NCI-H510A (cell line): Measurements from ENCODE around the gene PDE4D.

Experiments
- DNase-seq: peaks from one replicate; lab custom pipeline; 2025; lab: John Stamatoyannopoulos, UW

Gene PDE4D

DNA sequence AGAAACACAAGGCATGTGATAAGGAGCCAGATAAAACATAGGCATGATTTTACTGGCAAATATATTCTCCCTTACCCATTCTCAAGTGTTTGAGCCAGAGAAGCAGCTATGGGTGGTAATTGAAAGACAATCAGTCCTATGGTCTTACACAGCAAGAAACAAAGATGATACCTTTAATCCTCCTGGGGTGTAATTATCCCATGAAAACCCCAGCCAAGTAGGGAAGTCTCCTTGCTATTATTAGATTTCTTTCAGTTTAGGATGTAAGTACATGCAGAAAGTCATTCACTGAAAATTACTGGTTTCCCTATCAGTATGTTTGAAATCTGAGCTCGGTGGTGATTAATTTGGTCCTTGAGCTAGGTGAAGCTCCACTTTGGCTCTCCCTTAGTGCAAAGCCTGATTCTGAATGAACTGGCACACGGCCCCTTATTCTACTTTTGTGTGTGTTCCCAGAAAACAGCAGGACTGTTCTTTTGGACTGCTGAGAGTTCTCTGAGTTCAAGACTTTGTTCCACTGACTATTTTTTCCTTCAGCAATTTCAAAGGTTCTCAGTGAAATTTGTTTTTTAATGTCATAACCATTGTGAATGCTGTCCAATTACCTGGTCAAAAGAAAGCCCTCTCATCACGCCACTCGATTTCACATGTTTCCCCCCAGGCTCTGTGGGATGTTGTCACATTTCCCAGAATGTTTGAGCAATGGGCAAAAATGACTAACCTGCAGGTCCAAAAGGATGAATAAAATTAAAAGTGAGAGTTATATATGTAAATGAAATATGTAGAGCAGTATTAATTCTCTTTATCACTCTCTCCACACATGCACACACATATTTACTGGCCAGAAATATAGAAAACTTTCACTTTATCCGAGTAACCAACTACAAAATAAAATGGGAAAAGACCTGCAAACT lies 967.6 kb downstream of the PDE4D start:
- no peak for DNase-seq

DNA sequence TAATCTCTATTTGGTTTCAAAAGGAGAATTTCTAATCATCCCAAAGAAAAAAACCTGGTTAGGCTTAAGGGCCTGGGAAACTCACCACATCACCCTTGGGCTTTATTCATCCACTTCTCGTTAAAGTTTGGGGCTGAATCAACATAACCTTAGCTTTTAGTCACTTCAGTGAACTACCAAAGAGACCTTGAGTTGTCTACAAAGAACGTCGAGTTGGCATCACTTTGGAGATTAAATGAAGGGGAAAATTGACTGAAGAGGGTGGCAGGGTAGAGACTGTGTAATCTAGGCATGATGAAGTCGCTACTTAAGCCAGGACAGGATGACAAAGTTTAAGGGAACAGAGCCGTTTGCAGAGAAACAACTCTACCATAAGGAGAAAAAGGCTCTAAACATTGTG lies 969.2 kb downstream of the PDE4D start:
- no peak for DNase-seq

DNA sequence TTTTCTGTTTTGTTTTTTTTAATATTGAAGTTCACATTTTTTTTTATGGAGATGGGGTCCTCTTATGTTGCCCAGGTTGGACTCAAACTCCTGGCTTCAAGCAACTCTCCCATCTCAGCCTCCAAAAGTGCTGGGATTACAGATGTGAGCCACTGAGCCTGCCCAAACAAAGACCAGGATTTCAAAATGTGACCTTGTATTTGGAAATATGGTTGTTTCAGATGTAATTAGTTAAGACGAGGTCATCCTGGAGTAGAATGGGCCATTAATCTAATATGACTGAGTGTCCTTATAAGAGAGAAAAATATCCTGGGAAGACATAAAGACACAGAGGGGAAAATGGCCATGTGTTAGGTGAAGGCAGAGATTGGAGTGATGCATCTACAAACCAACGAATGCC lies 970.2 kb downstream of the PDE4D start:
- no peak for DNase-seq

DNA sequence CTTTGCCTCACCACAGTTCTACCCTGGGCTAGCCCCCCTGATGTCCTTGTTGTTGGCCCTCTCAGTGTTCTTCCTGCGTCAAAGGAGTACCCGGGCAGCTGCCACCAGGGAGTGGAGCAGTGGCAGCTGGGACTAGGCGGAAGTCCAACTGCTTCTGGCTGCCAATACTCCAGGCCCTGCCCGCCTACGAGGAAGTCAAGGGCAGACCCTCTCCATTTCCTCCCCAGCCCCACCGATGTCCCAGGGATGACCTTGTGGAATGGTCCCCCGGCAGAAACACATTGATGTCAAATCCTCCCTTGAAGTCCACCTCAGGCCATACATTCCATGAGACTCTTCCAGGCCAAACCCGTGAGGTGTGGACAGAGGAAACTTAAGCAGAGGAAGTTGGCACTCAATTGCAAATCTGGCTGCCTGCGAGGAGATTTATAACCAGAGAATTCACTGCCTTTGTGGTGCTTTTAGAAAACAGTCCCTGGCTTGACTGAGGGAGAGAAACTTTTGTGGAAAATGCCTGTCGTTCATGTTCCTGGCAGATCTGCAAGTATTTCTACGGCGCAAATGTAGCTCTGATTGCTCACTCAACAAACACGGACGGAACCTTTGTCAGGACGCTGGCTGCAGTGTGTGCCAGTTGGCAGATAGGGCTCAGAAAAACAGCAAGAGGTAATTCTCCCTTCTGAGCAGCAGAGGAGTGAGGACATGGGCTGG lies 970.9 kb downstream of the PDE4D start:
- DNase-seq = no peak

DNA sequence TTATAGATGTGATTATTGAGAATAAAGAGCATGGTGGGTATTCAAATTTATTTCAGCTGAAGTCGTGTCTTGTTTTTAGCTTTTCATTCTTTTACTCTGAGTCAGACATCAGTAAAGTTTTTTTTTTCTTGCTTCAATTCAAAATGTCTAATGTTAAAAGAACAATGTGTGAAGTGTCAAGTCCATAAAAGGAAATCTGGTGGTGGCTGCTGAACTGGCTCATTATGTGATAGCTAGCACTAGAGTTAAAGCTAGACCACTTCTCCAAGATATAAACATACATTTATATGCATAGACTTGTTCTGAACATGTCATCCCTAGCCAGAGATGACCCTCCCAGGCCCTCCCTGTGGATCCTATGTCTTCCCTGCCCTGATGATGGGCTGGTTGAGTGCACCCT lies 972.4 kb downstream of the PDE4D start:
- no peak for DNase-seq

DNA sequence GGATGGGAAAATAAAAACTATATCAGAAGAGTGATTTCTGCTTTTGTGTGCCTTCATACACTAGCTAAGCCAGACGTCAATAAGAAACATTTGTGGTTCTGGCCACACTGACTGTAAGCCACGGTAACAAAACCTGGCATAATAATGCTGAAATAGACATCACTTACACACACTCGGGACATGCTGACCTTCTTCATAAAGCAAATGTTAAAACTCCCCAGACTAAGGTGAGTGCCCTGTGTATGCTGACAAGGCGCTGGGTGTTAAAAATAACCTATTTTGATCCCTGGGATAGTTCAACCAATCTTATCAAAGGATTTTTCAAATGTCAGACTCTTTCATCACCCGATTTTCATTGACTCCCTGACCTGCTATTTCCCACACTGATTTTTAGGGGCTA lies 973.7 kb downstream of the PDE4D start:
- DNase-seq = no peak
